Panc1 (cell line): ENCODE results near the gene CNR2.

Experiments
- POLR2AphosphoS5 ChIP-seq: IDR thresholded peaks from 2 replicates; pipeline ENCODE4 v1.6.1; 2012; ENCODE audit warnings: mild to moderate bottlenecking, low read depth, low read length, moderate library complexity
- SIN3A ChIP-seq: IDR thresholded peaks from 2 replicates; pipeline ENCODE4 v1.6.1; 2012; ENCODE audit warnings: low read depth, mild to moderate bottlenecking, low read length, moderate library complexity, borderline replicate concordance; ENCODE audit not compliant: insufficient read depth
- TCF7L2 ChIP-seq: IDR thresholded peaks from 2 replicates; pipeline ENCODE4 v1.6.1; 2011; ENCODE audit warnings: mild to moderate bottlenecking, low read depth, low read length, inconsistent platforms
- TF ChIP-seq, protein P1 (sequence below): fragments of 450-650 bp; IDR thresholded peaks from 2 replicates; pipeline ENCODE4 v1.5.1; 2017; ENCODE audit warnings: mild to moderate bottlenecking
- TF ChIP-seq, protein P2 (sequence below), 2 experiments: IDR thresholded peaks; 2 replicates each; pipeline ENCODE4 v1.6.1; 2011 to 2012; ENCODE audit warnings: low read depth in 2 of 2, control low read depth in 1 of 2, low read length in 1 of 2, mild to moderate bottlenecking in 1 of 2, moderate library complexity in 1 of 2; ENCODE audit not compliant: insufficient read depth in 1 of 2

DNA sequence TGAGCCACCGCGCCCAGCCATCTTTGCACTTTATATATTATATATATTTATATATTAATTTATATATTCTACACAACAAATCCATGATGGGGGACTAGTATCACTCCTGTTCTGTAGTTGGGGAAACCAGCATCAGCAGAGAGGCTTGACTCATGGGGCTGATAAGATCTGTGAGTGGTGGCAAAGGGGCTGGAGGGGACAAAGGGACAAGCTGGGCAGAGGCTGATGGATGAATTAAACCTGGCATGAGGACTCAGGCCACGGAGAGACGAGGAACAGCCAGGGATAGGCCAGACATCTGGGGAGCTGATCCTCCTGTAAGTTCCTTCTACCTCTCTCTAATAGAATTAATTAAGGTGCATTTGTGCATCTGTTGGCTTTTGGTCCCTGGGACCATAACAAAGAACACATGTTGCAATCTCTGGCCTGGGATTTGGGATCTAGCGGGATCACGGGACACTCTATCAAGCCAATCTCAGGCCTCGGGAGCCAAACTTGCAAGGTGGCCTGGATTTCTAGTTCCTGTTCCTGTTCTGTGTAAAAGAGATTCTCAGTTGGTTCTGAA is 7.6 kb downstream of the CNR2 start:
- TF ChIP-seq, protein P1, sequence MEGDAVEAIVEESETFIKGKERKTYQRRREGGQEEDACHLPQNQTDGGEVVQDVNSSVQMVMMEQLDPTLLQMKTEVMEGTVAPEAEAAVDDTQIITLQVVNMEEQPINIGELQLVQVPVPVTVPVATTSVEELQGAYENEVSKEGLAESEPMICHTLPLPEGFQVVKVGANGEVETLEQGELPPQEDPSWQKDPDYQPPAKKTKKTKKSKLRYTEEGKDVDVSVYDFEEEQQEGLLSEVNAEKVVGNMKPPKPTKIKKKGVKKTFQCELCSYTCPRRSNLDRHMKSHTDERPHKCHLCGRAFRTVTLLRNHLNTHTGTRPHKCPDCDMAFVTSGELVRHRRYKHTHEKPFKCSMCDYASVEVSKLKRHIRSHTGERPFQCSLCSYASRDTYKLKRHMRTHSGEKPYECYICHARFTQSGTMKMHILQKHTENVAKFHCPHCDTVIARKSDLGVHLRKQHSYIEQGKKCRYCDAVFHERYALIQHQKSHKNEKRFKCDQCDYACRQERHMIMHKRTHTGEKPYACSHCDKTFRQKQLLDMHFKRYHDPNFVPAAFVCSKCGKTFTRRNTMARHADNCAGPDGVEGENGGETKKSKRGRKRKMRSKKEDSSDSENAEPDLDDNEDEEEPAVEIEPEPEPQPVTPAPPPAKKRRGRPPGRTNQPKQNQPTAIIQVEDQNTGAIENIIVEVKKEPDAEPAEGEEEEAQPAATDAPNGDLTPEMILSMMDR = no peak
- TF ChIP-seq TCF7L2 = no peak
- TF ChIP-seq POLR2AphosphoS5 = no peak
- TF ChIP-seq, protein P2, sequence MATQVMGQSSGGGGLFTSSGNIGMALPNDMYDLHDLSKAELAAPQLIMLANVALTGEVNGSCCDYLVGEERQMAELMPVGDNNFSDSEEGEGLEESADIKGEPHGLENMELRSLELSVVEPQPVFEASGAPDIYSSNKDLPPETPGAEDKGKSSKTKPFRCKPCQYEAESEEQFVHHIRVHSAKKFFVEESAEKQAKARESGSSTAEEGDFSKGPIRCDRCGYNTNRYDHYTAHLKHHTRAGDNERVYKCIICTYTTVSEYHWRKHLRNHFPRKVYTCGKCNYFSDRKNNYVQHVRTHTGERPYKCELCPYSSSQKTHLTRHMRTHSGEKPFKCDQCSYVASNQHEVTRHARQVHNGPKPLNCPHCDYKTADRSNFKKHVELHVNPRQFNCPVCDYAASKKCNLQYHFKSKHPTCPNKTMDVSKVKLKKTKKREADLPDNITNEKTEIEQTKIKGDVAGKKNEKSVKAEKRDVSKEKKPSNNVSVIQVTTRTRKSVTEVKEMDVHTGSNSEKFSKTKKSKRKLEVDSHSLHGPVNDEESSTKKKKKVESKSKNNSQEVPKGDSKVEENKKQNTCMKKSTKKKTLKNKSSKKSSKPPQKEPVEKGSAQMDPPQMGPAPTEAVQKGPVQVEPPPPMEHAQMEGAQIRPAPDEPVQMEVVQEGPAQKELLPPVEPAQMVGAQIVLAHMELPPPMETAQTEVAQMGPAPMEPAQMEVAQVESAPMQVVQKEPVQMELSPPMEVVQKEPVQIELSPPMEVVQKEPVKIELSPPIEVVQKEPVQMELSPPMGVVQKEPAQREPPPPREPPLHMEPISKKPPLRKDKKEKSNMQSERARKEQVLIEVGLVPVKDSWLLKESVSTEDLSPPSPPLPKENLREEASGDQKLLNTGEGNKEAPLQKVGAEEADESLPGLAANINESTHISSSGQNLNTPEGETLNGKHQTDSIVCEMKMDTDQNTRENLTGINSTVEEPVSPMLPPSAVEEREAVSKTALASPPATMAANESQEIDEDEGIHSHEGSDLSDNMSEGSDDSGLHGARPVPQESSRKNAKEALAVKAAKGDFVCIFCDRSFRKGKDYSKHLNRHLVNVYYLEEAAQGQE (IDR thresholded peaks at IDR 0.05; ENCODE audit: insufficient read depth in 1 of 2, low read depth in 2 of 2, low read length in 1 of 2) = no peak
- no peak for TF ChIP-seq SIN3A
